ENCODE results near the gene SLX4IP. TPM values are rescaled to one million over a fixed set of nuclear protein-coding genes. Genes with fewer than 3 reads are reported as not detected.
A peak's percentile ranks its signal among the peaks of the same experiment; 100 is the strongest.

Gene SLX4IP
- total and polyA plus RNA-seq, 2 of the 13 experiments (the other 11 are each of a cell fraction or from before 2014, with no cell fraction given) = 3.6 to 7.3 TPM

GRCh38 chr20:10430000-10430466 lies 5.1 kb upstream of the SLX4IP start (continued):
- TF ChIP-seq ARID3A (IDR thresholded peaks at IDR 0.05; ENCODE audit: low read depth, low read length) (peak; percentile 85; the same call in 1 of the 2 replicates), FOXA3 (CRISPR knock-in tag; IDR thresholded peaks at IDR 0.05) (0 out of 2 replicates have a peak, but pooled peaks have one; percentile 29), ZNF280B (CRISPR knock-in tag; IDR thresholded peaks at IDR 0.05; ENCODE audit: borderline replicate concordance) (no peak), ZNF225 (CRISPR knock-in tag; IDR thresholded peaks at IDR 0.05) (no peak)

GRCh38 chr20:10430704-10431103 lies 4.4 kb upstream of the SLX4IP start:
- Histone ChIP-seq H3K9ac (ENCODE audit: insufficient read depth, low read depth, low read length) (no peak overlapping the region), H3K27me3 (ENCODE audit: control insufficient read depth in 1 of 2, insufficient read depth in 2 of 2, low read length in 2 of 2) (no peaks in the 10 kb centered on the region; a peak in 1 of 5 replicates), H3K27ac (ENCODE audit: extremely low read length, insufficient read depth, low read length) (peak overlapping the region; percentile 62), H3K79me2 (ENCODE audit: insufficient read depth, low read length) (peaks cover 84% of the 10 kb centered on the region), H3K9me3 (ENCODE audit: low read length) (no peaks in the 10 kb centered on the region), H2AFZ (ENCODE audit: low read length) (no peak overlapping the region), H3K4me1 (ENCODE audit: insufficient read depth, low read length) (peaks cover 64% of the 10 kb centered on the region), H3K36me3 (replicated peaks in 1 of 2; ENCODE audit: control insufficient read depth in 1 of 2, insufficient read depth in 2 of 2, low read length in 2 of 2) (peaks cover 4 to 15% of the 10 kb centered on the region in 2 experiments; a peak in 3 of 5 replicates), H4K20me1 (ENCODE audit: insufficient read depth, low read length) (peaks cover 23% of the 10 kb centered on the region), H3K4me3 (replicated peaks in 1 of 3; ENCODE audit: insufficient read depth in 1 of 3, low read depth in 2 of 3, low read length in 3 of 3) (no peak overlapping the region), H3K4me2 (ENCODE audit: low read depth, low read length) (peak overlapping the region; percentile 25)
- in situ Hi-C loops (cut with HindIII; ENCODE audit: extremely low pct_ligation_motif_present, low pct_unique_long_range_greater_than_20kb) = loop anchor here (5.0 to 25.0 kb wide), 3 partner anchors 112 to 1107 kb away; no protein-coding TSS in a partner anchor
- intact Hi-C loops (cut with micrococcal nuclease; ENCODE audit: unreplicated experiment) = loop anchor here (10.0 kb wide), 2 partner anchors 204 to 844 kb away; no protein-coding TSS in a partner anchor
- POLR2A ChIA-PET = interaction anchor here (1.8 kb wide), 1 partner anchor 114 kb away, joined by 4 read pairs; no protein-coding TSS in a partner anchor
- WGBS (ENCODE audit: low lambda C conversion rate) = 88% methylated on average over 5 of the region's 5 CpGs
- ATAC-seq (no peak), FAIRE-seq (no peak), DNase-seq (ENCODE audit: low spot score) (no peak)
- no TSS peak for BruUV-seq (replicated peaks)
- CTCF ChIA-PET (ENCODE audit: low intra/inter-chr PET ratio, low total read pairs) = no interaction called here
- 0 out of 2 replicates have a peak, but pooled peaks have one; percentile 28 for TF ChIP-seq THRA (CRISPR knock-in tag; IDR thresholded peaks at IDR 0.05; ENCODE audit: borderline replicate concordance)
- no peak for TF ChIP-seq ZNF280D (CRISPR knock-in tag; IDR thresholded peaks at IDR 0.05)
- TF ChIP-seq HNF4G (IDR thresholded peaks at IDR 0.05; ENCODE audit: borderline replicate concordance, low read depth, low read length) = 0 out of 2 replicates have a peak, but pooled peaks have one; percentile 7
- TF ChIP-seq HNF4G (CRISPR knock-in tag; IDR thresholded peaks at IDR 0.05; ENCODE audit: borderline replicate concordance, low read depth) = no peak
- 0 out of 2 replicates have a peak, but pooled peaks have one; percentile 49 for TF ChIP-seq POGZ (CRISPR knock-in tag; IDR thresholded peaks at IDR 0.05)
- peak; percentile 84; the same call in 1 of the 2 replicates for TF ChIP-seq HOMEZ (CRISPR knock-in tag; IDR thresholded peaks at IDR 0.05; ENCODE audit: low read depth)
